Lung (tissue), 12 donors: ENCODE measurements around the gene SLC25A20. TPM values are rescaled to one million over a fixed set of nuclear protein-coding genes. Genes with fewer than 3 reads are reported as not detected.

Experiments used
- ATAC-seq: fragments of 200-7000 bp; cut with Tn5 transposase; one replicate; pipeline ENCODE4 v1.9.1; 2020; ENCODE audit warnings: moderate number of reproducible peaks; ENCODE audit not compliant: insufficient read depth, low FRiP score
- DNase-seq, 3 donors: peaks; one replicate each; pipeline ENCODE4 v3.0.0-alpha.2; 2013 to 2017
- H3K27ac ChIP-seq, 2 donors: one replicate each; pipeline ENCODE4 v1.5.1; 2013; ENCODE audit warnings: mild to moderate bottlenecking in 2 of 2, moderate library complexity in 2 of 2, control low read depth in 1 of 2, inconsistent platforms in 1 of 2, low read depth in 1 of 2, low read length in 1 of 2
- H3K27me3 ChIP-seq, 3 donors: one replicate each; pipeline ENCODE4 v1.5.1; 2013; ENCODE audit warnings: low read length in 2 of 3; ENCODE audit not compliant: control insufficient read depth in 3 of 3, insufficient read depth in 3 of 3
- H3K36me3 ChIP-seq, 4 donors: one replicate each; pipeline ENCODE4 v1.5.1; 2013; ENCODE audit warnings: low read length in 4 of 4, mild to moderate bottlenecking in 1 of 4, moderate library complexity in 1 of 4; ENCODE audit not compliant: control insufficient read depth in 4 of 4, insufficient read depth in 4 of 4
- H3K4me1 ChIP-seq, 5 donors: one replicate each; pipeline ENCODE4 v1.5.1; 2013; ENCODE audit warnings: low read length in 5 of 5, mild to moderate bottlenecking in 2 of 5, moderate library complexity in 1 of 5; ENCODE audit not compliant: control insufficient read depth in 5 of 5, insufficient read depth in 5 of 5
- H3K4me3 ChIP-seq: one replicate; pipeline ENCODE4 v1.5.1; 2013; ENCODE audit warnings: mild to moderate bottlenecking, control low read depth, moderate library complexity
- H3K9ac ChIP-seq, 2 donors: one replicate each; pipeline ENCODE4 v1.5.1; 2013; ENCODE audit warnings: low read length in 2 of 2, control low read depth in 1 of 2; ENCODE audit not compliant: insufficient read depth in 1 of 2
- H3K9me3 ChIP-seq, 4 donors: one replicate each; pipeline ENCODE4 v1.5.1; 2013; ENCODE audit warnings: low read length in 3 of 4, mild to moderate bottlenecking in 1 of 4, moderate library complexity in 1 of 4; ENCODE audit not compliant: control insufficient read depth in 4 of 4, insufficient read depth in 3 of 4
- CTCF ChIP-seq: IDR thresholded peaks from 2 replicates; pipeline ENCODE4 v1.5.1; 2012; ENCODE audit warnings: mild to moderate bottlenecking; ENCODE audit errors: control extremely low read depth, extremely low read depth
- WGBS, 2 donors: extraction: QIAGEN DNeasy Blood & Tissue Kit; methylation state at CpG; one replicate each; pipeline ENCODE4 v1.1.7; 2013; 5-methylcytosine and 5-hydroxymethylcytosine counted together
- polyA plus RNA-seq, 2 donors: library from polyadenylated mRNA; stranded (reverse); fragments of 200-250 nt; gene quantifications; one replicate each; pipeline ENCODE4 v1.2.1, GENCODE V29; 2013
- total RNA-seq, 2 donors: library from RNA; depleted of rRNA in 1 of 2; stranded (reverse); fragments of >200 nt in 1 of 2; gene quantifications; one replicate each; pipeline ENCODE4 v1.2.1, GENCODE V29; 2014 to 2021
- donor health status: control.
- donor health status: control.
- donor health status: Bipolar disorder and iron deficiency.
- donor health status: healthy.
- donor health status: DM: yes; HTN: yes; CAD: no.

Gene SLC25A20
- total and polyA plus RNA-seq, 4 donors = 8.1 to 19.3 (median 14.6) TPM

- peaks cover 0 to 20% (median 1%) of the 10 kb centered on the region in 5 donors for H3K4me1 ChIP-seq
These were observed 35.8 kb upstream of the SLC25A20 start for GRCh38 chr3:48934333-48934991.

GRCh38 chr3:48931944-48932580 is 33.4 kb upstream of the SLC25A20 start:
- Histone ChIP-seq H3K4me3 (no peak overlapping the region), H3K9me3 (no peaks in the 10 kb centered on the region), H3K9ac (no peak overlapping the region), H3K36me3 (peaks cover 4 to 37% (median 17%) of the 10 kb centered on the region in 4 donors), H3K4me1 (peaks cover 0 to 30% (median 3%) of the 10 kb centered on the region in 5 donors), H3K27ac (peak overlapping the region in 1 of 2 donors; percentile 46), H3K27me3 (no peaks in the 10 kb centered on the region)
- no peak for DNase-seq
- TF ChIP-seq CTCF = no peak
- ATAC-seq = no peak
- 44 to 59% methylated on average over 1 of the region's 1 CpG for WGBS, 2 donors

More at GRCh38 chr3:48934333-48934991, 35.8 kb upstream of the SLC25A20 start:
- H3K9ac ChIP-seq = no peak overlapping the region
- no peak overlapping the region for H3K4me3 ChIP-seq
- H3K9me3 ChIP-seq = no peaks in the 10 kb centered on the region
- H3K27ac ChIP-seq = peak overlapping the region in 1 of 2 donors; percentile 75
- no peak for TF ChIP-seq CTCF
- ATAC-seq (no peak), DNase-seq (no peak)
- H3K27me3 ChIP-seq = no peaks in the 10 kb centered on the region
- H3K36me3 ChIP-seq = peaks cover 4 to 21% (median 7%) of the 10 kb centered on the region in 4 donors
- 95% methylated on average over 5 of the region's 5 CpGs for WGBS, 2 donors

GRCh38 chr3:48930590-48930989 is 31.9 kb upstream of the SLC25A20 start:
- DNase-seq = no peak
- TF ChIP-seq CTCF = no peak
- ATAC-seq = no peak
- 66 to 81% methylated on average over 3 of the region's 3 CpGs for WGBS, 2 donors
- H3K9ac ChIP-seq = no peak overlapping the region
- no peak overlapping the region for H3K4me3 ChIP-seq
- peaks cover 4 to 37% (median 19%) of the 10 kb centered on the region in 4 donors for H3K36me3 ChIP-seq
- H3K4me1 ChIP-seq = peaks cover 0 to 32% (median 3%) of the 10 kb centered on the region in 5 donors
- H3K27me3 ChIP-seq = no peaks in the 10 kb centered on the region
- H3K27ac ChIP-seq = no peak overlapping the region
- H3K9me3 ChIP-seq = no peaks in the 10 kb centered on the region
